ENCODE measurements around the gene SIPA1L3.

The SIPA1L3 gene

GRCh38 chr19:38122402-38123093 lies 215.5 kb downstream of the SIPA1L3 start:
- DNase-seq = no peak

- DNase-seq = no peak
These were observed 218.2 kb downstream of the SIPA1L3 start for GRCh38 chr19:38125238-38125637.

GRCh38 chr19:38130399-38130798 lies 223.4 kb downstream of the SIPA1L3 start:
- DNase-seq = no peak

- no peak for DNase-seq
These were observed 225.8 kb downstream of the SIPA1L3 start for GRCh38 chr19:38132781-38133180.

GRCh38 chr19:38133319-38133718 lies 226.3 kb downstream of the SIPA1L3 start:
- no peak for DNase-seq

GRCh38 chr19:38134540-38135149 lies 227.6 kb downstream of the SIPA1L3 start:
- DNase-seq = peak; percentile 36

GRCh38 chr19:38135150-38135998 lies 228.4 kb downstream of the SIPA1L3 start:
- DNase-seq = no peak

GRCh38 chr19:38139122-38139521 lies 232.1 kb downstream of the SIPA1L3 start:
- DNase-seq = no peak

GRCh38 chr19:38141108-38141507 lies 234.1 kb downstream of the SIPA1L3 start:
- DNase-seq = no peak

- peak; percentile 37 for DNase-seq
These were observed 235.4 kb downstream of the SIPA1L3 start for GRCh38 chr19:38142176-38143035.

- DNase-seq = no peak
These were observed 236.8 kb downstream of the SIPA1L3 start for GRCh38 chr19:38143847-38144246.

- DNase-seq = no peak
These were observed 237.7 kb downstream of the SIPA1L3 start for GRCh38 chr19:38144667-38145066.

GRCh38 chr19:38145623-38146022 lies 238.6 kb downstream of the SIPA1L3 start:
- no peak for DNase-seq

GRCh38 chr19:38148337-38148736 lies 241.3 kb downstream of the SIPA1L3 start:
- no peak for DNase-seq

- no peak for DNase-seq
These were observed 242.7 kb downstream of the SIPA1L3 start for GRCh38 chr19:38149661-38150061.

- DNase-seq = no peak
These were observed 244.2 kb downstream of the SIPA1L3 start for GRCh38 chr19:38151242-38151641.

- DNase-seq = no peak
These were observed 245.7 kb downstream of the SIPA1L3 start for GRCh38 chr19:38152461-38153379.

- no peak for DNase-seq
These were observed 248.4 kb downstream of the SIPA1L3 start for GRCh38 chr19:38155453-38155852.

- no peak for DNase-seq
These were observed 251.7 kb downstream of the SIPA1L3 start for GRCh38 chr19:38158730-38159129.

- DNase-seq = no peak
These were observed 255.1 kb downstream of the SIPA1L3 start for GRCh38 chr19:38162094-38162493.

- no peak for DNase-seq
These were observed 255.6 kb downstream of the SIPA1L3 start for GRCh38 chr19:38162632-38163031.
